A549 (cell line): Measurements from ENCODE around the gene MED17. TPM values are rescaled to one million over a fixed set of nuclear protein-coding genes. Genes with fewer than 3 reads are reported as not detected.
A peak's percentile ranks its signal among the peaks of the same experiment; 100 is the strongest.

ENCODE experiments used
- ATAC-seq, 2 experiments: fragments of 200-7000 bp in 1 of 2; fragments of >200 bp in 1 of 2; cut with Nextera tagmentation in 1 of 2; cut with Tn5 transposase in 1 of 2; 3 replicates each; pipeline versions ENCODE4 v1.8.0 to v1.9.1; 2018 to 2020; ENCODE audit warnings: mild to moderate bottlenecking in 1 of 2, moderate library complexity in 1 of 2
- CTCF ChIA-PET: fragments of 300-600 bp; sonication (Branson Sonifier 250); formaldehyde crosslinking; extraction: SDS; loops from one replicate; lab custom pipeline; 2021; ENCODE audit warnings: antibody characterized with exemption, inconsistent platforms; lab: Yijun Ruan, JAX
- POLR2A ChIA-PET: fragments of 350-600 bp; formaldehyde crosslinking; extraction: SDS; loops from one replicate; lab custom pipeline; 2021; ENCODE audit warnings: antibody characterized with exemption, inconsistent platforms; lab: Yijun Ruan, JAX
- DNase-seq, 2 experiments: peaks; one replicate each; pipeline versions ENCODE4 v3.0.0 to v3.0.0-alpha.2; 2011 to 2016; ENCODE audit warnings: low read depth in 1 of 2, low spot score in 1 of 2
- FAIRE-seq: peaks from 2 replicates; lab custom pipeline; 2011; peaks lifted over from hg19 to GRCh38; lab: Jason Lieb, UNC
- H3K27ac ChIP-seq, 2 experiments: fragments of >200 bp; sonication (Bioruptor Twin); formaldehyde crosslinking; 3 replicates each; pipeline ENCODE4 v1.5.1; 2016 to 2017
- H3K4me1 ChIP-seq: fragments of >200 bp; sonication (Bioruptor Twin); formaldehyde crosslinking; 3 replicates; pipeline ENCODE4 v1.6.1; 2016
- H3K4me2 ChIP-seq: fragments of >200 bp; sonication (Bioruptor Twin); formaldehyde crosslinking; 3 replicates; pipeline ENCODE4 v1.6.1; 2016
- H3K4me3 ChIP-seq: fragments of >200 bp; sonication (Bioruptor Twin); formaldehyde crosslinking; 3 replicates; pipeline ENCODE4 v1.5.1; 2016
- H3K9me3 ChIP-seq: fragments of >200 bp; sonication (Bioruptor Twin); formaldehyde crosslinking; 3 replicates; pipeline ENCODE4 v1.6.1; 2016
- CBX8 ChIP-seq: fragments of 200-600 bp; sonication (generic); IDR thresholded peaks from 2 replicates; pipeline ENCODE4 v1.6.1; 2016
- CEBPB ChIP-seq, 2 experiments: fragments of >200 bp in 1 of 2; sonication (Bioruptor Twin) in 1 of 2; formaldehyde crosslinking in 1 of 2; IDR thresholded peaks; 2 replicates each; pipeline ENCODE4 v1.6.1; 2012 to 2016
- CHD4 ChIP-seq: fragments of 200-600 bp; sonication (generic); IDR thresholded peaks from 2 replicates; pipeline ENCODE4 v1.6.1; 2016; ENCODE audit warnings: antibody characterized with exemption, mild to moderate bottlenecking, borderline replicate concordance
- EHMT2 ChIP-seq: fragments of 200-600 bp; sonication (generic); IDR thresholded peaks from 2 replicates; pipeline ENCODE4 v1.6.1; 2016; ENCODE audit warnings: antibody characterized with exemption, low read depth, mild to moderate bottlenecking, moderate library complexity
- FOSB ChIP-seq: fragments of 250-450 bp; sonication (Bioruptor Pico); IDR thresholded peaks from 2 replicates; pipeline ENCODE4 v1.5.0; 2020; ENCODE audit warnings: mild to moderate bottlenecking, moderate library complexity
- FOSL2 ChIP-seq, 2 experiments: fragments of 450-650 bp in 1 of 2; fragments of >200 bp in 1 of 2; sonication (Bioruptor Twin) in 1 of 2; formaldehyde crosslinking; IDR thresholded peaks; 2 replicates each; pipeline versions ENCODE4 v1.5.0 to v1.6.1; 2016 to 2020; ENCODE audit warnings: mild to moderate bottlenecking in 1 of 2, moderate library complexity in 1 of 2
- FOXS1 ChIP-seq: fragments of 250-450 bp; sonication (Bioruptor Pico); IDR thresholded peaks from 2 replicates; pipeline ENCODE4 v1.5.0; 2020; ENCODE audit warnings: mild to moderate bottlenecking, moderate library complexity
- GATA3 ChIP-seq: IDR thresholded peaks from 2 replicates; pipeline ENCODE4 v1.6.1; 2012; ENCODE audit warnings: borderline replicate concordance
- HEYL ChIP-seq: fragments of 250-450 bp; sonication (Bioruptor Pico); IDR thresholded peaks from 2 replicates; pipeline ENCODE4 v1.8.0; 2021; ENCODE audit warnings: mild to moderate bottlenecking, moderate library complexity
- HOXB13 ChIP-seq: fragments of 250-450 bp; sonication (Bioruptor Pico); IDR thresholded peaks from 2 replicates; pipeline ENCODE4 v1.5.0; 2020; ENCODE audit warnings: low read depth, mild to moderate bottlenecking, moderate library complexity
- JUN ChIP-seq, 2 experiments: fragments of >200 bp; sonication (Bioruptor Twin); formaldehyde crosslinking; IDR thresholded peaks; 2 replicates in 1 of 2; 3 replicates in 1 of 2; pipeline ENCODE4 v1.6.1; 2016 to 2017
- JUNB ChIP-seq: fragments of >200 bp; sonication (Bioruptor Twin); formaldehyde crosslinking; IDR thresholded peaks from 2 replicates; pipeline ENCODE4 v1.6.1; 2016
- KDM1A ChIP-seq: fragments of 200-600 bp; sonication (generic); IDR thresholded peaks from 2 replicates; pipeline ENCODE4 v1.6.1; 2016; ENCODE audit warnings: low read depth, mild to moderate bottlenecking
- KDM5A ChIP-seq: fragments of 200-600 bp; sonication (generic); IDR thresholded peaks from 2 replicates; pipeline ENCODE4 v1.6.1; 2016; ENCODE audit warnings: antibody characterized with exemption, mild to moderate bottlenecking
- MYC ChIP-seq: IDR thresholded peaks from 2 replicates; pipeline ENCODE4 v1.6.1; 2012; ENCODE audit warnings: mild to moderate bottlenecking, inconsistent platforms, low read length, improper control_type of control experiment, borderline replicate concordance
- NPAS2 ChIP-seq: fragments of 250-450 bp; sonication (Bioruptor Pico); IDR thresholded peaks from 2 replicates; pipeline ENCODE4 v1.8.0; 2022; ENCODE audit warnings: mild to moderate bottlenecking, moderate library complexity, borderline replicate concordance
- NR3C1 ChIP-seq: fragments of >200 bp; sonication (Bioruptor Twin); formaldehyde crosslinking; IDR thresholded peaks from 3 replicates; pipeline ENCODE4 v1.6.1; 2017
- POLR2A ChIP-seq: IDR thresholded peaks from 2 replicates; pipeline ENCODE4 v1.6.1; 2012; ENCODE audit warnings: mild to moderate bottlenecking, low read length
- POLR2AphosphoS2 ChIP-seq: conservative IDR thresholded peaks from 2 replicates; pipeline ENCODE4 v1.6.1; 2012; ENCODE audit warnings: low read length, improper control_type of control experiment, inconsistent platforms
- RCOR1 ChIP-seq: fragments of 150-350 bp; IDR thresholded peaks from 2 replicates; pipeline ENCODE4 v1.6.1; 2014; ENCODE audit warnings: antibody characterized with exemption, low read length, low read depth
- ZFP36 ChIP-seq: fragments of 450-650 bp; IDR thresholded peaks from 2 replicates; pipeline ENCODE4 v1.6.1; 2014; ENCODE audit warnings: borderline replicate concordance; ENCODE audit not compliant: partially characterized antibody
- ZNF302 ChIP-seq: fragments of 250-450 bp; sonication (Bioruptor Pico); IDR thresholded peaks from 2 replicates; pipeline ENCODE4 v1.9.0; 2021; ENCODE audit warnings: inconsistent platforms, mild to moderate bottlenecking, moderate library complexity
- ZSCAN20 ChIP-seq: fragments of 250-450 bp; sonication (Bioruptor Pico); IDR thresholded peaks from 2 replicates; pipeline ENCODE4 v1.8.0; 2022; ENCODE audit warnings: mild to moderate bottlenecking, moderate library complexity
- WGBS: methylation state at CpG from one replicate; pipeline ENCODE4 v1.1.6; 2017; ENCODE audit errors: missing lambda C conversion rate; 5-methylcytosine and 5-hydroxymethylcytosine counted together
- polyA plus RNA-seq, 4 experiments: library from polyadenylated mRNA; depleted of rRNA in 3 of 4; stranded (reverse); fragments of >200 nt; fragmentation: RNase III in 1 of 4; extraction: RNeasy Plus Mini Kit Qiagen cat#74134 plus additional on column Dnase treatment in 1 of 4; gene quantifications; 2 replicates in 3 of 4; 3 replicates in 1 of 4; pipeline ENCODE4 v1.2.3, GENCODE V29; 2011 to 2017
- TF ChIP-seq, protein P1 (sequence below): IDR thresholded peaks from 2 replicates; pipeline ENCODE4 v1.6.1; 2012
- TF ChIP-seq, protein P2 (sequence below): IDR thresholded peaks from 2 replicates; pipeline ENCODE4 v1.6.1; 2012
- TF ChIP-seq, protein P3 (sequence below): fragments of 450-650 bp; IDR thresholded peaks from 2 replicates; pipeline ENCODE4 v1.6.1; 2014; ENCODE audit warnings: antibody characterized with exemption

MED17 gene
- polyA plus RNA-seq, 2 of the 4 experiments (the other 2 are of a cell fraction), result 16.2 to 20.3 TPM

DNA sequence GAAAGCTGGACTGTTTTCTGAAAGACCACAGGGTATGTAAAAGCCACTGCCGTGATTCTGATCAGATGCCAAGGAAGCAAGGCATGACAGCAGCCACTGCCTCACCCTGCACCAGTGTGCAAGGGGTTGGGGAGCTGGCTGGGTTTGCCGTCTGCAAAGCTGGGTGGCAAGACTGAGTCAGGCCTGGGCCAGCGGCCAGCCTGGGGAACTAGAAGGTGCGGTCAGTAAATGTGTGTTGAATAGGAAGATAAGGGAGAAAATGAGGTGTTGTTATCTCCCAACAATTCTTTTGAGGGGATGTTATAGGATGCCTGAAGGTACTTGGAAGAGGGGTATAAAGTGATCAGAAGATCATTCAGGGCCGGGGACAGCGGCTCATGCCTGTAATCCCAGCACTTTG, 58.4 kb downstream of the MED17 start:
- peak in 1 of 2 experiments; percentile 24 for DNase-seq
- Histone ChIP-seq H3K4me1 (no peaks in the 10 kb centered on the region), H3K9me3 (no peaks in the 10 kb centered on the region), H3K27ac (no peak overlapping the region), H3K4me2 (no peak overlapping the region)
- 21% methylated on average over 6 of the region's 6 CpGs for WGBS
- no peak for FAIRE-seq
- ATAC-seq, result peak; percentile 48 to 68; a peak in 5 of 6 replicates
- ChIA-PET POLR2A (no interaction called here), CTCF (no interaction called here)
- TF ChIP-seq NR3C1, result no peak
- TF ChIP-seq, all 56 proteins: peak for 0
- no peak overlapping the region for H3K4me3 ChIP-seq

DNA sequence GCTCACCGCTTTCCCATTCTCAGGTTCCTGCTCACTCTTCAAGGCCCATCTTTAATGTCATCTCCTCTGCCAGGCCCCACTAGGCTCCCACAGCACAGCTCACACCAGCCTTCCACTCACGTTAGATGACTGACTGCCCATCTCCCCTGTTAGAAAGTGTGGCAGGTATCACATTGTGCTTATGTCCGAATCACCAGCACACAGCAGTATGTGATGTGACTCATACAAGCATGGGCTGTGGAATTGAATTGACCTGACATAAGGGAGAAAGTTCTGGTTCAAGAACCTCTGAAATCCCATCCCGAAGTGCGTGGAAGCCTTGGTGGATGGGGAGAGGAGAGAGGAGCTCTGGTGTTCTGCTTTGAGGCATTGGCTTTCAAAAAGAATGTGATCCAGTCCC, 59.8 kb downstream of the MED17 start:
- 88% methylated on average over 5 of the region's 5 CpGs for WGBS
- FAIRE-seq, result no peak
- POLR2A ChIA-PET, result no interaction called here
- H3K4me3 ChIP-seq, result no peak overlapping the region
- H3K4me1 ChIP-seq, result no peaks in the 10 kb centered on the region
- H3K27ac ChIP-seq, result no peak overlapping the region
- TF ChIP-seq CBX8, result no peak
- no peak for TF ChIP-seq FOSB (CRISPR knock-in tag)
- TF ChIP-seq KDM1A, result no peak
- TF ChIP-seq CHD4, result no peak
- TF ChIP-seq ZSCAN20 (CRISPR knock-in tag), result no peak
- no peak for TF ChIP-seq EHMT2
- no peak for TF ChIP-seq KDM5A
- no peak for TF ChIP-seq RCOR1
- TF ChIP-seq POLR2A, result no peak
- TF ChIP-seq ZFP36, result no peak
- no peak for TF ChIP-seq ZNF302
- no peak for TF ChIP-seq JUNB
- no peak for TF ChIP-seq GATA3
- no peak for TF ChIP-seq HOXB13 (CRISPR knock-in tag)
- no peak for TF ChIP-seq HEYL (CRISPR knock-in tag)
- TF ChIP-seq JUN (IDR thresholded peaks at IDR 0.05), result no peak
- TF ChIP-seq FOXS1 (CRISPR knock-in tag), result no peak
- TF ChIP-seq, all 56 proteins: peak for 0
- no peaks in the 10 kb centered on the region for H3K9me3 ChIP-seq
- no peak overlapping the region for H3K4me2 ChIP-seq
- DNase-seq (no peak), ATAC-seq (no peak)
- CTCF ChIA-PET, result interaction anchor here (1.3 kb wide), 1 partner anchor 610 kb away, joined by 3 read pairs; no protein-coding TSS in a partner anchor

DNA sequence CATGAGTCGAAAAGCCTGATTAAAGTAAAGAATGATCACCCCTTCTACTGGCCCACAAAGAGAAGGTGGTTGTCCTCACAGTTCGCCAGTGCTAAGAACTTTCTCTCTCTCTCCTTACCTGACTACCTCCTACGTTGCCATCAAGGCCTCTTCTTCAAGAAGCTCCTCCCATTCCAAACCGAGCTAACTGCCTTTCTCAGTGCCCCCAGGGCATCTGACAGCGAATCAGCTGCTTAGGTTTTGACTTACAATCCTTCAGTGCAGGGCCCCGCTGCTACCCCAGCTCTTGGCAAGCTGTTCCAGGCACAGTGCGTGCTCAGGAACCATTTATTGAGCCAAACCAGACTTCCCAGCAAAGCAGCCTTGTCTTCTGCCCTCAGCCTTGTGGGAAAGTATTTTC, 60.5 kb downstream of the MED17 start:
- ChIA-PET POLR2A (no interaction called here), CTCF (interaction anchor here (0.5 to 1.3 kb wide), 3 partner anchors 9 to 610 kb away, joined by 3 read pairs; no protein-coding TSS in a partner anchor)
- DNase-seq (no peak), FAIRE-seq (no peak), ATAC-seq (no peak)
- Histone ChIP-seq H3K4me3 (no peak overlapping the region), H3K27ac (no peak overlapping the region), H3K9me3 (no peaks in the 10 kb centered on the region), H3K4me1 (no peaks in the 10 kb centered on the region), H3K4me2 (no peak overlapping the region)
- no peak for TF ChIP-seq GATA3
- no peak for TF ChIP-seq CHD4
- TF ChIP-seq ZNF302, result no peak
- no peak for TF ChIP-seq POLR2AphosphoS2
- TF ChIP-seq MYC, result no peak
- TF ChIP-seq, protein P1, sequence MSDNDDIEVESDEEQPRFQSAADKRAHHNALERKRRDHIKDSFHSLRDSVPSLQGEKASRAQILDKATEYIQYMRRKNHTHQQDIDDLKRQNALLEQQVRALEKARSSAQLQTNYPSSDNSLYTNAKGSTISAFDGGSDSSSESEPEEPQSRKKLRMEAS, result no peak
- no peak for TF ChIP-seq CBX8
- TF ChIP-seq NPAS2 (CRISPR knock-in tag), result no peak
- TF ChIP-seq FOXS1 (CRISPR knock-in tag), result no peak
- TF ChIP-seq, protein P2, sequence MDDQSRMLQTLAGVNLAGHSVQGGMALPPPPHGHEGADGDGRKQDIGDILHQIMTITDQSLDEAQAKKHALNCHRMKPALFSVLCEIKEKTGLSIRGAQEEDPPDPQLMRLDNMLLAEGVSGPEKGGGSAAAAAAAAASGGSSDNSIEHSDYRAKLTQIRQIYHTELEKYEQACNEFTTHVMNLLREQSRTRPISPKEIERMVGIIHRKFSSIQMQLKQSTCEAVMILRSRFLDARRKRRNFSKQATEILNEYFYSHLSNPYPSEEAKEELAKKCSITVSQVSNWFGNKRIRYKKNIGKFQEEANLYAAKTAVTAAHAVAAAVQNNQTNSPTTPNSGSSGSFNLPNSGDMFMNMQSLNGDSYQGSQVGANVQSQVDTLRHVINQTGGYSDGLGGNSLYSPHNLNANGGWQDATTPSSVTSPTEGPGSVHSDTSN, result no peak
- no peak for TF ChIP-seq CEBPB (IDR thresholded peaks at IDR 0.05)
- TF ChIP-seq ZSCAN20 (CRISPR knock-in tag), result no peak
- no peak for TF ChIP-seq FOSL2 (IDR thresholded peaks at IDR 0.05)
- TF ChIP-seq FOSL2 (CRISPR knock-in tag; IDR thresholded peaks at IDR 0.05), result no peak
- TF ChIP-seq, protein P3, sequence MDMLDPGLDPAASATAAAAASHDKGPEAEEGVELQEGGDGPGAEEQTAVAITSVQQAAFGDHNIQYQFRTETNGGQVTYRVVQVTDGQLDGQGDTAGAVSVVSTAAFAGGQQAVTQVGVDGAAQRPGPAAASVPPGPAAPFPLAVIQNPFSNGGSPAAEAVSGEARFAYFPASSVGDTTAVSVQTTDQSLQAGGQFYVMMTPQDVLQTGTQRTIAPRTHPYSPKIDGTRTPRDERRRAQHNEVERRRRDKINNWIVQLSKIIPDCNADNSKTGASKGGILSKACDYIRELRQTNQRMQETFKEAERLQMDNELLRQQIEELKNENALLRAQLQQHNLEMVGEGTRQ, result no peak
- 60% methylated on average over 7 of the region's 7 CpGs for WGBS
